Myocyte (in vitro differentiated cells): ENCODE data around the gene ANAPC10. TPM values are rescaled to one million over a fixed set of nuclear protein-coding genes. Genes with fewer than 3 reads are reported as not detected.
"Not testable (repeated sequence)": the region's sequence is repeated elsewhere in the genome, so short reads cannot be mapped to it uniquely, and the experiment has no call there.

ENCODE experiments used
- DNase-seq: peaks from one replicate; pipeline ENCODE4 v3.0.0-alpha.2; 2012; ENCODE audit warnings: low read depth
- total RNA-seq: library from RNA; depleted of rRNA; stranded (reverse); fragments of >200 nt; gene quantifications from 2 replicates; pipeline ENCODE4 v1.2.3, GENCODE V29; 2014

The ANAPC10 gene
- total RNA-seq, 1 donor from 2014 or later = 26.6 TPM

- DNase-seq = peak; percentile 41
Observed at GRCh38 chr4:145012841-145013240, 85.2 kb downstream of the ANAPC10 start.

GRCh38 chr4:145011636-145012035, 86.4 kb downstream of the ANAPC10 start:
- DNase-seq = peak; percentile 8

- DNase-seq = not testable (repeated sequence)
Observed at GRCh38 chr4:145010315-145010714, 87.7 kb downstream of the ANAPC10 start.

- DNase-seq = no peak
Observed at GRCh38 chr4:145003675-145004074, 94.3 kb downstream of the ANAPC10 start.

- no peak for DNase-seq
Observed at GRCh38 chr4:145001635-145002034, 96.4 kb downstream of the ANAPC10 start.

GRCh38 chr4:145000656-145001055, 97.3 kb downstream of the ANAPC10 start:
- DNase-seq = not testable (repeated sequence)

GRCh38 chr4:144989306-144989705, 108.7 kb downstream of the ANAPC10 start:
- peak; percentile 65 for DNase-seq

- no peak for DNase-seq
Observed at GRCh38 chr4:144985531-144985930, 112.5 kb downstream of the ANAPC10 start.

GRCh38 chr4:144985014-144985413, 113.0 kb downstream of the ANAPC10 start:
- no peak for DNase-seq

- no peak for DNase-seq
Observed at GRCh38 chr4:144984241-144984640, 113.8 kb downstream of the ANAPC10 start.

GRCh38 chr4:144975718-144976117, 122.3 kb downstream of the ANAPC10 start:
- no peak for DNase-seq

GRCh38 chr4:144970597-144970996, 127.4 kb downstream of the ANAPC10 start:
- DNase-seq = no peak

- DNase-seq = no peak
Observed at GRCh38 chr4:144969821-144970220, 128.2 kb downstream of the ANAPC10 start.

GRCh38 chr4:144968606-144969005, 129.4 kb downstream of the ANAPC10 start:
- no peak for DNase-seq

- DNase-seq = no peak
Observed at GRCh38 chr4:144967161-144967560, 130.8 kb downstream of the ANAPC10 start.

GRCh38 chr4:144962300-144962699, 135.7 kb downstream of the ANAPC10 start:
- no peak for DNase-seq

- DNase-seq = no peak
Observed at GRCh38 chr4:144955104-144955503, 142.9 kb downstream of the ANAPC10 start.

GRCh38 chr4:144954230-144954629, 143.8 kb downstream of the ANAPC10 start:
- DNase-seq = no peak

- DNase-seq = no peak
Observed at GRCh38 chr4:144948421-144948820, 149.6 kb downstream of the ANAPC10 start.

GRCh38 chr4:144948009-144948408, 150.0 kb downstream of the ANAPC10 start:
- DNase-seq = peak; percentile 32
